Caco-2 (cell line): ENCODE results near the gene RNF182. TPM values are rescaled to one million over a fixed set of nuclear protein-coding genes. Genes with fewer than 3 reads are reported as not detected.

ENCODE experiments used
- BruUV-seq: library from RNA; stranded (reverse); fragments of 400-500 nt; replicated peaks from 2 replicates; lab custom pipeline; 2021; lab: Mats Ljungman, UMichigan
- CTCF ChIA-PET: fragments of 300-600 bp; sonication (Branson Sonifier 250); formaldehyde crosslinking; loops from one replicate; lab custom pipeline; 2022; ENCODE audit warnings: antibody characterized with exemption; lab: Charles Lee
- POLR2A ChIA-PET: fragments of 300-600 bp; sonication (Branson Sonifier 250); formaldehyde crosslinking; loops from one replicate; lab custom pipeline; 2022; ENCODE audit warnings: antibody characterized with exemption; lab: Charles Lee
- DNase-seq, 2 experiments: peaks; one replicate each; pipeline versions ENCODE4 v3.0.0 to v3.0.0-alpha.2; 2020 to 2022
- H3K27me3 ChIP-seq: replicated peaks from 2 replicates; pipeline ENCODE4 v1.6.0; 2011; ENCODE audit warnings: low read length; ENCODE audit not compliant: control insufficient read depth, insufficient read depth
- H3K36me3 ChIP-seq: 2 replicates; pipeline ENCODE4 v1.5.1; 2011; ENCODE audit warnings: low read length; ENCODE audit not compliant: control insufficient read depth, insufficient read depth
- H3K4me1 ChIP-seq: fragments of 250-450 bp; sonication (Bioruptor Pico); 2 replicates; pipeline ENCODE4 v1.5.1; 2020; ENCODE audit warnings: mild to moderate bottlenecking
- H3K4me3 ChIP-seq: 2 replicates; pipeline ENCODE4 v1.5.1; 2011; ENCODE audit warnings: low read depth, mild to moderate bottlenecking, control low read depth, low read length
- H3K9me3 ChIP-seq: fragments of 250-450 bp; sonication (Bioruptor Pico); 2 replicates; pipeline ENCODE4 v1.5.1; 2020; ENCODE audit warnings: mild to moderate bottlenecking, moderate library complexity
- H3K27ac Mint-ChIP-seq: one replicate; pipeline ENCODE4 v1.8.0; 2022; ENCODE audit warnings: mixed read lengths; ENCODE audit not compliant: unreplicated experiment
- H3K27me3 Mint-ChIP-seq: one replicate; pipeline ENCODE4 v1.8.0; 2022; ENCODE audit warnings: mixed read lengths; ENCODE audit not compliant: insufficient read depth, unreplicated experiment
- H3K36me3 Mint-ChIP-seq: one replicate; pipeline ENCODE4 v1.8.0; 2022; ENCODE audit warnings: mild to moderate bottlenecking, mixed read lengths; ENCODE audit not compliant: insufficient read depth, unreplicated experiment
- H3K4me1 Mint-ChIP-seq: one replicate; pipeline ENCODE4 v1.8.0; 2022; ENCODE audit warnings: low read depth, mixed read lengths; ENCODE audit not compliant: unreplicated experiment
- H3K4me3 Mint-ChIP-seq: one replicate; pipeline ENCODE4 v1.8.0; 2022; ENCODE audit warnings: mild to moderate bottlenecking, moderate library complexity, mixed read lengths; ENCODE audit not compliant: unreplicated experiment
- H3K9me3 Mint-ChIP-seq: one replicate; pipeline ENCODE4 v1.8.0; 2022; ENCODE audit warnings: mixed read lengths; ENCODE audit not compliant: unreplicated experiment
- intact Hi-C: fragments of 100-400 bp; cut with micrococcal nuclease; formaldehyde crosslinking; loops from one replicate; pipeline ENCODE4 v1.10.0; 2022; ENCODE audit not compliant: unreplicated experiment
- total RNA-seq: library from RNA; stranded (reverse); gene quantifications from 2 replicates; pipeline ENCODE4 v1.2.3, GENCODE V29; 2022
- TF ChIP-seq, protein P1 (sequence below), 2 experiments: fragments of 200-600 bp in 1 of 2; IDR thresholded peaks; 1 replicate in 1 of 2; 2 replicates in 1 of 2; pipeline versions ENCODE4 v1.5.1 to v1.8.0; 2011 to 2022; ENCODE audit warnings: antibody characterized with exemption in 1 of 2, control low read depth in 1 of 2, inconsistent platforms in 1 of 2, low read depth in 1 of 2, low read length in 1 of 2, mild to moderate bottlenecking in 1 of 2, moderate library complexity in 1 of 2; ENCODE audit not compliant: insufficient read depth in 1 of 2, severe bottlenecking in 1 of 2, unreplicated experiment in 1 of 2

RNF182 gene
- total RNA-seq, 1 experiment from 2014 or later: 0.39 TPM

DNA sequence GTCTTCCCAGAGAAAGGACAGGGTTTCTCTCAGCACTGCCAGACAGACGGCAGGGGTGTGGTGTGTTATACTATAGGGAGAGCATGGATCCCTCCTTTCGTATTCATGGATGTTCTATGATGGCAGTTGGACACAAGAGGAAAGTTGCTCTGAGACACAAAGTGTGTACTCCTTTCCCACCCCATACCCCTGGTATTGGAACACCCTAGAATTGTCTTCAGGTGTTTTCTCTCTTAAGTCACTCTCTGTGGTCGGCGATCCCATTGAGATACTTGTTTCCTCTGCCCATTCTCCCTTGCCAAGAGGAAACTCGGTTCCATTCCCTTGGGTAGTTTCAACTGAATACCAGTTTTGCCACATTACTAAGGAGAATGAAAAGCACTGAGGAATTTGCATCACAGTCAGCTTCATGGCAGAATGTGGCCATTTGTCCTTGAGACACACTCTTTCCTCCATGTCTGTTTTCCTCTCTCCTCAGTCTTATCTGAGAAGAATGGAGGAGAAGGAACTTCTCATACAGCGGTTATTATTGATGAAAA, 53.4 kb downstream of the RNF182 start:
- no peaks in the 10 kb centered on the region for H3K27me3 ChIP-seq
- TF ChIP-seq, protein P1, sequence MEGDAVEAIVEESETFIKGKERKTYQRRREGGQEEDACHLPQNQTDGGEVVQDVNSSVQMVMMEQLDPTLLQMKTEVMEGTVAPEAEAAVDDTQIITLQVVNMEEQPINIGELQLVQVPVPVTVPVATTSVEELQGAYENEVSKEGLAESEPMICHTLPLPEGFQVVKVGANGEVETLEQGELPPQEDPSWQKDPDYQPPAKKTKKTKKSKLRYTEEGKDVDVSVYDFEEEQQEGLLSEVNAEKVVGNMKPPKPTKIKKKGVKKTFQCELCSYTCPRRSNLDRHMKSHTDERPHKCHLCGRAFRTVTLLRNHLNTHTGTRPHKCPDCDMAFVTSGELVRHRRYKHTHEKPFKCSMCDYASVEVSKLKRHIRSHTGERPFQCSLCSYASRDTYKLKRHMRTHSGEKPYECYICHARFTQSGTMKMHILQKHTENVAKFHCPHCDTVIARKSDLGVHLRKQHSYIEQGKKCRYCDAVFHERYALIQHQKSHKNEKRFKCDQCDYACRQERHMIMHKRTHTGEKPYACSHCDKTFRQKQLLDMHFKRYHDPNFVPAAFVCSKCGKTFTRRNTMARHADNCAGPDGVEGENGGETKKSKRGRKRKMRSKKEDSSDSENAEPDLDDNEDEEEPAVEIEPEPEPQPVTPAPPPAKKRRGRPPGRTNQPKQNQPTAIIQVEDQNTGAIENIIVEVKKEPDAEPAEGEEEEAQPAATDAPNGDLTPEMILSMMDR (IDR thresholded peaks at IDR 0.05; ENCODE audit: insufficient read depth in 1 of 2, low read depth in 1 of 2, low read length in 1 of 2, severe bottlenecking in 1 of 2, unreplicated experiment in 1 of 2): no peak
- peaks cover 11% of the 10 kb centered on the region for H3K27me3 Mint-ChIP-seq
- no peaks in the 10 kb centered on the region for H3K9me3 Mint-ChIP-seq
- no peaks in the 10 kb centered on the region for H3K36me3 ChIP-seq
- DNase-seq: no peak
- H3K4me3 ChIP-seq: no peak overlapping the region
- no peaks in the 10 kb centered on the region for H3K36me3 Mint-ChIP-seq
- no peaks in the 10 kb centered on the region for H3K4me1 Mint-ChIP-seq
- ChIA-PET CTCF (no interaction called here), POLR2A (no interaction called here)
- H3K9me3 ChIP-seq: peaks cover 2% of the 10 kb centered on the region; the same call in 1 of the 2 replicates
- no peak overlapping the region for H3K27ac Mint-ChIP-seq
- no TSS peak for BruUV-seq
- no peak overlapping the region for H3K4me3 Mint-ChIP-seq
- intact Hi-C loops: no loop called here
- no peaks in the 10 kb centered on the region for H3K4me1 ChIP-seq

DNA sequence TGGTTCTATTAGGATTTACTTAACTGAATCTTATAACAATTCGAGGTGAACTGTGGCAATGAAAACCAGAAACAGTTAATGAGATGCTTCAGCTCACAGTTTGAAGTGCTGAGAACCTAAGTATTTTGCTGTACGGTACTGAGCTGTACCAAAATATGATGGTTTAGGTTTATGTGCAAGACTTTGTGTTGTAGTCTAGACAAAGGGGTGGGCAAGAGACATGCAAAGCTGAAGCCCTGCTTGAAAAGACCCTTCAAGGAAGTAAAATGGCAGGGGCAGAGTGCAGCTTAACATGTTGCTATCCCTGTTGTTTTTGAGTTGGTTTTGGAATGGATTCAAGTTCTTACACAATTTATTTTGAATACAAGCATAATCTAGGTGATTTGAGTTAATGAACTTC, 54.0 kb downstream of the RNF182 start:
- POLR2A ChIA-PET: no interaction called here
- H3K4me3 Mint-ChIP-seq: no peak overlapping the region
- no peaks in the 10 kb centered on the region for H3K36me3 Mint-ChIP-seq
- Histone ChIP-seq H3K4me1 (no peaks in the 10 kb centered on the region), H3K9me3 (no peaks in the 10 kb centered on the region), H3K36me3 (no peaks in the 10 kb centered on the region), H3K4me3 (no peak overlapping the region), H3K27me3 (no peaks in the 10 kb centered on the region)
- CTCF ChIA-PET: no interaction called here
- intact Hi-C loops: no loop called here
- no peak for DNase-seq
- no peak overlapping the region for H3K27ac Mint-ChIP-seq
- TF ChIP-seq, protein P1 (IDR thresholded peaks at IDR 0.05; ENCODE audit: insufficient read depth in 1 of 2, low read depth in 1 of 2, low read length in 1 of 2, severe bottlenecking in 1 of 2, unreplicated experiment in 1 of 2): no peak
- H3K4me1 Mint-ChIP-seq: no peaks in the 10 kb centered on the region
- peaks cover 15% of the 10 kb centered on the region for H3K27me3 Mint-ChIP-seq
- no peaks in the 10 kb centered on the region for H3K9me3 Mint-ChIP-seq
- BruUV-seq: no TSS peak

DNA sequence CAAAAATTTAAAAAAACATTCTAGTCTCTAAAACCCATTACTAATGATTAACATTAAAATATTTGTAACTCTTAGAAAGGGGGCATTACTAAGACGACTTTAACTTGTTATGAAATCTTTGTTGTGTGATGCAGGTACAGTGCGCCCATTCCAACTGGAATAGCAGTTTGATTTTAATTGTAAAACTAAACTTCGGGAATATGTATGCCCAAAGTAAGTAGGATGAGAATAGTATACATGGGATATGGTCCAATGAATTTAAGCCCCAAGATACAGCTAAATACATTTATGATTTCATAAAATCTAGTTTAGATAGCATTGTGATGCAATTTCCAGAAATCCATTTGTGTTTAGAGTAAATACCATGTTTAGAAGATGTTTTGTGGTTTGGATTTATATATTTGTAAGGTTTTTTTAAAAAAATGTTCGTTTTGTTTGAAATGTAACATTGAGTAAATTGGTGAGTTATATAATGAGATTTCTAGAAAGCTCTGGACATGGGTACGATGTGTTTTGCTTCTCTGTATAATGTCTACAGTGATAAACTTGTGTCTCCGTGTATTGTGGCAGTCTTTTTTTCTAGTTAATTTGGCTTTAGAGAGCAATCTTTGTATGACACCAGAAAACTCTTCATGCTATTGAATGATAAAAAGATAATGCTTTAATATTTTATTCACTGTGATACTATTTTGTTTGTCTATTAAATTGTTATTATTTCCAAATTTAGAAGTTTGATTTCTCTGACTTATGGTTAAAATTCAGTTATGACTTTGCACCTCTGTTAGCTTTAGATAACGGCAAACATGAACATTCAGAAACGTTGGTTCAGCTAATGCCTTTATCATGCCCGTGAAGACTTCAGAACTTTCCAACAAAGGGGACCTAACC, 54.8 kb downstream of the RNF182 start:
- Histone ChIP-seq H3K9me3 (no peaks in the 10 kb centered on the region), H3K4me1 (no peaks in the 10 kb centered on the region), H3K36me3 (no peaks in the 10 kb centered on the region), H3K27me3 (no peaks in the 10 kb centered on the region), H3K4me3 (no peak overlapping the region)
- Mint-ChIP-seq H3K36me3 (no peaks in the 10 kb centered on the region), H3K27ac (no peak overlapping the region), H3K4me3 (no peak overlapping the region), H3K27me3 (peaks cover 19% of the 10 kb centered on the region), H3K4me1 (no peaks in the 10 kb centered on the region), H3K9me3 (no peaks in the 10 kb centered on the region)
- BruUV-seq: no TSS peak
- ChIA-PET CTCF (no interaction called here), POLR2A (no interaction called here)
- TF ChIP-seq, protein P1 (IDR thresholded peaks at IDR 0.05; ENCODE audit: insufficient read depth in 1 of 2, low read depth in 1 of 2, low read length in 1 of 2, severe bottlenecking in 1 of 2, unreplicated experiment in 1 of 2): no peak
- intact Hi-C loops: no loop called here
- DNase-seq: no peak
